Thoracic aorta (tissue), 2 donors: ENCODE measurements around the gene STAT1. TPM values are rescaled to one million over a fixed set of nuclear protein-coding genes. Genes with fewer than 3 reads are reported as not detected.

Source experiments
- ATAC-seq: fragments of 150-250 bp; one replicate; pipeline ENCODE4 v1.8.0; 2017; ENCODE audit warnings: low read depth; ENCODE audit not compliant: insufficient number of reproducible peaks, low FRiP score
- DNase-seq: peaks from one replicate; pipeline ENCODE4 v3.0.0-alpha.2; 2020; ENCODE audit warnings: low spot score
- H3K27ac ChIP-seq, 2 donors: fragments of 200-600 bp; sonication (generic); 1 replicate in 1 of 2; 2 replicates in 1 of 2; pipeline ENCODE4 v1.5.1; 2016; ENCODE audit warnings: mild to moderate bottlenecking in 2 of 2, moderate library complexity in 2 of 2
- H3K27me3 ChIP-seq: fragments of 200-600 bp; sonication (generic); replicated peaks from 2 replicates; pipeline ENCODE4 v1.6.0; 2016; ENCODE audit warnings: mild to moderate bottlenecking; ENCODE audit not compliant: insufficient read depth
- H3K36me3 ChIP-seq: fragments of 200-600 bp; sonication (generic); one replicate; pipeline ENCODE4 v1.5.1; 2016
- H3K4me1 ChIP-seq, 2 donors: fragments of 200-600 bp; sonication (generic); 1 replicate in 1 of 2; 2 replicates in 1 of 2; pipeline versions ENCODE4 v1.5.1 to v1.6.0; 2016; ENCODE audit warnings: low read depth in 2 of 2, mild to moderate bottlenecking in 1 of 2; ENCODE audit not compliant: control insufficient read depth in 1 of 2
- H3K4me3 ChIP-seq: fragments of 200-600 bp; sonication (generic); 2 replicates; pipeline ENCODE4 v1.5.1; 2016; ENCODE audit warnings: mild to moderate bottlenecking
- H3K9me3 ChIP-seq: fragments of 200-600 bp; sonication (generic); 2 replicates; pipeline ENCODE4 v1.5.1; 2016
- CTCF ChIP-seq: fragments of 200-600 bp; sonication (generic); IDR thresholded peaks from one replicate; pipeline ENCODE4 v1.5.1; 2019; ENCODE audit warnings: antibody characterized with exemption
- total RNA-seq, 2 donors: library from RNA; depleted of rRNA; stranded (reverse); fragments of >200 nt; gene quantifications; one replicate each; pipeline versions ENCODE4 v1.1.0 to v1.2.3, GENCODE V29; 2016

Gene STAT1
- total RNA-seq, 2 donors from 2014 or later, result 67.4 to 82.6 TPM

GRCh38 chr2:191008286-191008685 is 5.7 kb downstream of the STAT1 start:
- Histone ChIP-seq H3K4me3 (no peak overlapping the region), H3K27me3 (no peaks in the 10 kb centered on the region), H3K9me3 (no peaks in the 10 kb centered on the region), H3K27ac (no peak overlapping the region), H3K36me3 (peaks cover 34% of the 10 kb centered on the region), H3K4me1 (peaks cover 12 to 26% of the 10 kb centered on the region in 2 donors)
- ATAC-seq (no peak), DNase-seq (no peak)
- TF ChIP-seq CTCF, result no peak

GRCh38 chr2:191006997-191007783 is 6.8 kb downstream of the STAT1 start:
- Histone ChIP-seq H3K9me3 (no peaks in the 10 kb centered on the region), H3K27me3 (no peaks in the 10 kb centered on the region), H3K4me3 (no peak overlapping the region), H3K27ac (no peak overlapping the region), H3K36me3 (peaks cover 37% of the 10 kb centered on the region), H3K4me1 (peaks cover 3 to 16% of the 10 kb centered on the region in 2 donors)
- ATAC-seq (no peak), DNase-seq (no peak)
- TF ChIP-seq CTCF, result no peak

- H3K36me3 ChIP-seq, result peaks cover 37% of the 10 kb centered on the region
- peaks cover 0 to 7% of the 10 kb centered on the region in 2 donors for H3K4me1 ChIP-seq
- H3K9me3 ChIP-seq, result no peaks in the 10 kb centered on the region
- no peaks in the 10 kb centered on the region for H3K27me3 ChIP-seq
- no peak for DNase-seq
- no peak for ATAC-seq
- TF ChIP-seq CTCF, result no peak
- no peak overlapping the region for H3K27ac ChIP-seq
- H3K4me3 ChIP-seq, result no peak overlapping the region
Observed at GRCh38 chr2:191006297-191006696, 7.7 kb downstream of the STAT1 start.

GRCh38 chr2:191003405-191004309 is 10.3 kb downstream of the STAT1 start:
- H3K27ac ChIP-seq, result no peak overlapping the region
- no peak for ATAC-seq
- no peaks in the 10 kb centered on the region for H3K9me3 ChIP-seq
- no peak for TF ChIP-seq CTCF
- H3K36me3 ChIP-seq, result peaks cover 51% of the 10 kb centered on the region
- no peak for DNase-seq
- no peaks in the 10 kb centered on the region for H3K4me1 ChIP-seq
- no peak overlapping the region for H3K4me3 ChIP-seq
- H3K27me3 ChIP-seq, result no peaks in the 10 kb centered on the region

GRCh38 chr2:191001624-191002023 is 12.3 kb downstream of the STAT1 start:
- DNase-seq (no peak), ATAC-seq (no peak)
- H3K4me3 ChIP-seq, result no peak overlapping the region
- TF ChIP-seq CTCF, result no peak
- no peaks in the 10 kb centered on the region for H3K4me1 ChIP-seq
- no peaks in the 10 kb centered on the region for H3K9me3 ChIP-seq
- no peaks in the 10 kb centered on the region for H3K27me3 ChIP-seq
- peaks cover 57% of the 10 kb centered on the region for H3K36me3 ChIP-seq
- no peak overlapping the region for H3K27ac ChIP-seq
